Raji (cell line): ENCODE results near the gene ADISSP.

Source experiments
- POLR2A ChIP-seq: IDR thresholded peaks from 2 replicates; pipeline ENCODE4 v1.6.1; 2011; ENCODE audit warnings: low read depth, low read length, control low read depth; ENCODE audit not compliant: insufficient read depth

ADISSP gene

GRCh38 chr20:3740615-3741301 is 26.8 kb downstream of the ADISSP start:
- TF ChIP-seq POLR2A = no peak

- TF ChIP-seq POLR2A = no peak
Observed at GRCh38 chr20:3739926-3740451, 27.6 kb downstream of the ADISSP start.

DNA sequence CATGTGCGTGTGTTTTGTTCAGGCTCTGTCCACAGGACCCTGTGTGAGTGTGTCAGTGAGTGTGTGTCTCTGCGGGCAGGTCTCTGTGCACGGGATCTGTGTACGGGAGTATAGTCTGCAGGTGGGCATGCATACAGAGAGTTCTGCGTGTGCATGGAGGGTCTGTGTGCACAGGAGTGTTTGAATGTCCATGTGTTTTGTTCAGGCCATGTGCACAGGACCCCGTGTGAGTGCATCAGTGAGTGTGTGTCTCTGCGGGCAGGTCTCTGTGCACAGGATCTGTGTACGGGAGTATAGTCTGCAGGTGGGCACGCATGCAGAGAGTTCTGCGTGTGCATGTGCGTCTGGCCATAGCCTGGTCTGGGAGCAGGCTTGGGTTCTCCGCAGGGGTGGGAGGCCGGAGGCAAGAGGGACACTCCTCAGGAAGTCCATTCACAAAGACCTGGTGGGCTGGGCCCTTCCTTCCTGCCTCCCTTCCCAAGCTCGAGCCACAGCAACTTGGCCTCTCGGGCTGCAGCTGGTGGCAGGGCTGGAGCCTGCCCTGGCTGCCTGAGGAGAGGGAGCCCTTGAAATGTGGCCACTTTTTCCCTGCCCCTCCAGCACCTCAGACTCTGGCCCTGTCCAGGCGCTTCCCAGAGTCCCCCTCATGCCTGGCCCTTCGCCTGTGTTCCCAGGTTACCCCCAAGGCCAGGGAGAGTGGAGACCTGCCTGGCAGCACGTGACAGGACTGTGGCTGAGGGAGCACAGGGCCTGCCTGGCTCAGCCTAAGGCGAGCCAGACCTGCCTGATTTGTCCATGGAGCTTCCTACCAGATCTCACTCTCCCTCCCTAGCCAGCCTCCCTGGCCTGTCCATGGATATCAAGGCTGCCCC is 28.3 kb downstream of the ADISSP start:
- no peak for TF ChIP-seq POLR2A

GRCh38 chr20:3738111-3739053 is 29.2 kb downstream of the ADISSP start:
- no peak for TF ChIP-seq POLR2A

DNA sequence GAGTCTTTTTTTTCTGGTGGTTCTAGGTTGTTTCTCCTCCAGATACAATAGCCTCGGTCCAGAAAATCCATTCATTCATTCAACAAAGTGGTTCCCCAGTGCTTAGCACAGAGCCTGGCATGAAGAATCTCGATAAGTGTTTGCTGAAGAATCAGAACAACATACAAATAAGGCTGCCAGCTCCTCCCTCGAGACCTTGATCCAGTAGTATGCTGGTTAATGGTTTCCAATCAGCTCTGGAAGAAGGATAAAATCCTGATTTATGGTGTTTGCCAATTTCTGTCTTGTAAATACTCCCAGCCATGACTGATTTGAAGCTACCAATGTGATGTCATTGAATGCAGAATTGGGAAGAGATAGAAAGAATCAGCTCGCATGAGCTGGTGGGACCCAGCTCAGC is 31.8 kb downstream of the ADISSP start:
- TF ChIP-seq POLR2A = no peak

DNA sequence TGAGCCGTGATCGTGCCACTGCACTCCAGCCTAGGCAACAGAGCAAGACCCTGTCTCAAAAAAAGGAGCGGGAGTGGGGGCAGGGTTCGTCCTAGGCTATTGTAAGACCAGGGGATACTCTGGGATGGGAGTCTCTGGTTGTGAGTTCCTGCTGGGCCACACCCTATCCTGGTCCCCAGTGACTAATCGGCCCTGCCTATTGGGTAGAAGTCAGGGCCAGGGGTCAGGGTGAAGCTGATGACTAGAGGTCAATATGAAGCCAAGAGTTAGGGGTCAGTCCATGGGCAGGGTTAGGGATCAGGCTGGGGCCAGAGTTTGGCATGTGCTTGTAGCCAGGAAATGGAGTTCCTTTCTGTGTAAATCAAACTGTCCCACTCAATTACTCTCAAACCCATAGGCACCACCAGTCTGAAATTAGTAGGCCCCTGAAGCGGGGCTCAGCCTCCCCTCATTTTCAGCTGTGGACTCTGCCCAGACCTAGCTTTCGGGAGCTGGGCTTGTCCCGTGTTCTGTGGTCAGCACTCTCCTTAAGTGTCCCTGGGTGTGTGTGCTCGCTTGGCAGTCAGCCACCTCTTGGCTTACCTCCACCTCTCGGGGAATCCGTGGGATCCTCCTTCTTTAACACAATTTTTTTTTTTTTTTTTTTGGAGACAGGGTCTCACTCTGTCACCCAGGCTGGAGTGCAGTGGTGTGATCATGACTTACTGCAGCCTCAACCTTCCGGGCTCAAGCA is 33.3 kb downstream of the ADISSP start:
- no peak for TF ChIP-seq POLR2A

GRCh38 chr20:3733119-3733995 is 34.2 kb downstream of the ADISSP start:
- no peak for TF ChIP-seq POLR2A

DNA sequence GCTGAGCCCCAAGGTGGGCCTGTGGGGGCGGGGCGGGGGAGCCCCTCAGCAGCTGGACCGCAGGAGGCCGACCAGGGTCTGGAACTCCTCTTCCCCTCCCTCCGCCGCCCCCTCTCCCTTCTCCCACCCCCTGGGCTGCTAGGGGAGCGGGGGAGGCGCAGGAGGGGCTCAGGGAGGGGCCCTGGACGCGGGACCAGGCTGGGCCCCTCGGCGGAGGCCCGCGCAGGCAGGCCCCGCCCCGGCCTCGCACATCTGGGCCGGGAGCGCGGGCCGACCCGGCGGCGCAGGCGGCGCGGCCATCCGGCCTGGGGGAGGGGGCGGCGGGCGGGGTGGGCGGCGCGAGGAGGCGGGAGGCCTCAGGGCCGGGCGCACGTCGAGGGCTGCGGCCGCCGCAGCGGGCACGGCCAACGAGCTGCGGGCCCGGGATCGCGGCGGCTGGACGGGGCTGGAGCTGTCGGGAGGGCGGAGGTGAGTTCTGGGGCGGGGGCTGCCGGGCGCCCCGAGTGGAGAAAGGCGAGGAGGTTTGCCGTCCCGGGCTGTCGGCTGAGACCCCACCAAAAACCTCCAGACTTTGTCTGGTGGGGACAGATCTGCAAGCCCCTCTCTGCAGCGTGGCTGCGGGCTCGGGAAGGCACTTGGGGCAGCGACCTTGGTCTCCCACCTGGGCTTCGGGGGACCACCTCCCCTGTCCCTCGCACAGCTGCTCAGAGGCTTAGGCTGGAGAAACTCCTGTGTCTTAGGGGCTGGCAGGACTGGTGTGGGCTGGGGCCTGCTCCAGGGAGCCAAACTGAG is 35.0 kb downstream of the ADISSP start, which contains the start of gene HSPA12B:
HSPA12B (plus strand) TSS at position 359 of the 792 bp plus-strand sequence. CDS start 5,990 bp downstream, outside the sequence.
- no peak for TF ChIP-seq POLR2A

DNA sequence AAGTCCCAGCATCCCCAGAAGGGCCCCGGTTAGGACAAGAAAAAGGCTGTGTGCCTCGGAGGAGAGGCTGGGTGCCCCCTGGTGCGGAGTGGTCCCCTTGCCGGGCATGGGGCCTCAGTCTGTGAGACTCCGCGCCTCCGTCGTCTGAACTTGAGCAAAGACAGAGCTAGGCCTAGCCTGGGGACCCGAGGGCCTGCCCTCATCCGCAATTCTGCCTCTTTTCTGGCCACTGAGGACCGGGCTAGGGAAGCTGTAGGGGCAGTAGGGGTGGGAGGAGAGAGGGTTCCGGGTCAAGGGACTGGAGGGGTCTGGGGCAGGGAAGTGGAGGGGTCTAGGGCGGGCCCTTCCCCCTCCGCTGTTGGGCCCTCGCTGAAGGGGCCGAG is 35.6 kb downstream of the ADISSP start:
- no peak for TF ChIP-seq POLR2A

GRCh38 chr20:3730803-3731672 is 36.5 kb downstream of the ADISSP start:
- TF ChIP-seq POLR2A = no peak

- no peak for TF ChIP-seq POLR2A
Observed at GRCh38 chr20:3729811-3730540, 37.6 kb downstream of the ADISSP start.
